EH (cell line): ENCODE data around the gene DST.

Source experiments
- DNase-seq: peaks from one replicate; pipeline ENCODE4 v3.0.0-alpha.2; 2015; ENCODE audit warnings: low read depth

DST gene

GRCh38 chr6:56642366-56643261 is at the start of gene DST:
TSS of gene DST (minus strand) at chr6:56642889.
- peak; percentile 95 for DNase-seq

DNA sequence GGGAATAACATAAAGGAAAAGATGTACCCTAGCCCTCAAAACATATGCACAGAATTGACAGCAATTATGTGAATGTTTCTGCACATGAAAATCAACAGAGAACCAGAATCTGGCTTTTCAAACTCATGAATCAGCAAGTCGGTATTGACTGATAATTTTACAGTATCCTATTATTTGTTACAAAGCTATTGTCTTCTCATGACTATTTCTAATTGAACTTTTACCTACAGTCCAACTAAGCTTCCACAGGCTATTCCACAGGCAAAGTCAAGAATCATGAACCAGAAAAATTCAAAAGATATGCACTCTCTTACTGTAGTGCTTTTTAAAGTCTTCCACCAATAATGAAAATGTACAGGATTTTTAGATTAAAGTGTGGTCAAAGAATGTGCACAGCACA is 49.1 kb upstream of the DST start:
- no peak for DNase-seq

DNA sequence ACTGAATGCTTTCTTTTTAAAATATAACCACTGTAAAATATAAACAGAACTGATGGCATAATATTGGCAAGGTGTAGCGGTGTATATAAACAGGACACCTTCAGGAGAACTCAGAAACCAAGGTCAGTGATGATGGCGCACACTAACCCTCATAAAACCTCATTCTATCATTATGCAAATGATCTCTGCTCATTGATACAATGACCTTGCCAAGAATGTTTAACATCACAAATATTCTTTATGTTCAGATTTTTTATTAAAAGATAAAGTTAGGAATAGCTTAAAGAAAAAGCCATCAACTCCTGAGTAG is 48.6 kb upstream of the DST start:
- no peak for DNase-seq

- peak; percentile 84 for DNase-seq
Measured at GRCh38 chr6:56690519-56691285, 48.0 kb upstream of the DST start.

- no peak for DNase-seq
Measured at GRCh38 chr6:56689663-56690062, 47.0 kb upstream of the DST start.

DNA sequence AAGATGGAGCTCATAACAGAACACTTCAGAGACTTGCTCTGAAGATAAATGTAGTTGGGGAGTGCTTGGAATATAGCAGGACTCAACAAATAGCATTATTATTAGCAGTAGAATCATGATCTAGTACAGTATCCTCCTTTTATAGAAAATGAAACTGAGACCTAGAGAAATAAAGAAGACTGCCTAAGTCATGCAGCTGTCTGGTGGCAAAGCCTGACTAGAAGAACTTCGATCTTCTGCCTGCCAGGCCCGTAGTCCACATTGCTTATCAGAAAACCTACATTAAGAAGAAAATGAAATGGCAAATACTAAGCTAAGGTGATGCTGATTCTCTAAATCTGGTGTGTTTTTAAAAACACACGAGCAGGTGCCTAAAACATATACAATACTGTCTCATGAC is 46.4 kb upstream of the DST start:
- no peak for DNase-seq

DNA sequence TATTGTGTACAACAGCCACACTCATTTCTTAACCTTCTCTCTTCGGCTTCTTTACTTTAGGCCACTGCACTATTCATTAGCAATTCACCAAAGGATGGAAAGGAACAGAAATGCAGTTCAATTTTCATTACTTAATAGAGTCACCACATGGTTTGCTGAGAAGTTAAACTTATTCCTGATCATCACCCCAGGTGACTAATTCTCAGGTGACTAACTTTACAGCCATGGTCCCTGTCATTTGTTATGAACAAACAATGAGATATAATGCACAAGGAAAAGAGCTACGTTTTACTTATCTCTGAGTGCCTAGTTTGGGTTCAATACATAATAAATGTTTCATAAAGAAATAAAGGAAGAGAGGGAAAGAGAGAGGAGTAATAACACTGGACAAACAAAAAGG is 45.8 kb upstream of the DST start:
- no peak for DNase-seq

DNA sequence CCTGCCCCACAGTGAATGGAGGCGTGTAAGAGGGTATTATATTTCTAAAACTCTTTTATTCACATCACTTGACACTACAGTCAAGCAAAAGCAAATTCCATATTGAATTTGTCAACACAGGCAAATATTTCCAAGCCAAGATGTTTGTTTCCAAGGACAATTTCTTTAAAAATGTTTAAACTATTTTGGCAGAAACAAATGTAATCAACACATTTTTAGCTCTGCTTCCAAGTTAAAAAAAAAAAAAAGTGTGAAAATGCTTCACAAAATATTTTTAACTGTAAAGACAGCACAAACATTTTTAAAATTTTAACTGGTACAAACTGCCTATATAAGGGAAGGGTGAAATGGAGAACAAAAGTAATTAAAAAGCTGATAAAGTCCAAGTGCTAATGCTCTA is 44.9 kb upstream of the DST start:
- DNase-seq: no peak

DNA sequence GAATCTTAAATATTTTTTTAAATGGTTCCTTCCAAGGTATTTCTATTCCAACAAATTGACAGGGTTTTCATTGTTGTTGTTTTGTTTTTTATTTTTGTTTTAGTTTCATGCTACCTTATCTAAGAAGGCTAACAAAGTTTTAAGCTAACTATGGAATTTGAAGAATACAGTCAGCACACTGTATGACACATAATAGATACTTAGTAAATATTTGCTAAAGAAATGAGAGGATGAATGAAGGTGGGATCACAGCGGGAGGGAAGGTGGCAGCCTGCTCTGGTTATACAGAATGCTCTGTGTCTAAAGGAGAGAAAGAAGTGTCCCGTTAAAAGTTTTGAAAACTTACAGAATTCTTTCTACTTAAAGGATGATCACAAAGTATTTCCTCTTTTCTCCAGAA is 43.7 kb upstream of the DST start:
- DNase-seq: no peak

- no peak for DNase-seq
Measured at GRCh38 chr6:56685994-56686393, 43.3 kb upstream of the DST start.

GRCh38 chr6:56685102-56685733 is 42.5 kb upstream of the DST start:
- DNase-seq: no peak

DNA sequence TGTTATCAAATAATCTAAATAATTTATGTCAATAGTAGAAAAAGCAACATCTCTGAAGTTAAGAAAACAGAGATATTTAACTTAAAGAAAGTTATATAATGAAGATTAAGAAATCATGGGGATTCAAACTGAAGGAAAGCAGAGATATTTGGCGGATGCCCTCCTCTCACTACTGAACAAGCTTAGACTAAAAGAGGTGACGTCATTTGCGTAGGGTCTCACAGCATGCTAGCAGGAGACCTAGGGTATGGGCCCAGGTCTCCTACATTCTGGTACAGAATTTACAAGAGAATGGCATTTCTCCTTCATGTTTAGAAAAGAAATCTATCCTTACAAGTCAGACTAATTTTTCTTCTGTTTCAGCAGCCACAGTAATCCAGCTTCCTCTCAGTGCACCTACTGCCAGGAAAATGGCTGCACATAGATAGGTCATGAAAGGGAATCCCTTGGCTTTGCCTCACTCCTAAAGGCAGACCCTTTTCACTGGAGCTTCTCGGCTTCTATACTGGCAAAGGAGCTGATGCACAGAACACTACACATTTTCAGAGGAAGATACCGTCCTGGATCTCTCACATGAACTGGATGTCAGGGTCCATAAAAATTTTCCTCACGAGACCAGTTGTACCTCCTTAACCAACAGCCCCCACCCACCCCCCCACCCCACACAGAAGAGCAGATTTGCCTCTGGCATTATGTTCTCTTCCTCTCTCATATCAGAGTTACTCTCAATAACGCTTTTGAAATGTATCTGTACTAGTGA is 41.8 kb upstream of the DST start:
- no peak for DNase-seq

- peak; percentile 94 for DNase-seq
Measured at GRCh38 chr6:56683882-56684281, 41.2 kb upstream of the DST start.

GRCh38 chr6:56682635-56683034 is 39.9 kb upstream of the DST start:
- no peak for DNase-seq

GRCh38 chr6:56677559-56677958 is 34.9 kb upstream of the DST start:
- peak; percentile 71 for DNase-seq

DNA sequence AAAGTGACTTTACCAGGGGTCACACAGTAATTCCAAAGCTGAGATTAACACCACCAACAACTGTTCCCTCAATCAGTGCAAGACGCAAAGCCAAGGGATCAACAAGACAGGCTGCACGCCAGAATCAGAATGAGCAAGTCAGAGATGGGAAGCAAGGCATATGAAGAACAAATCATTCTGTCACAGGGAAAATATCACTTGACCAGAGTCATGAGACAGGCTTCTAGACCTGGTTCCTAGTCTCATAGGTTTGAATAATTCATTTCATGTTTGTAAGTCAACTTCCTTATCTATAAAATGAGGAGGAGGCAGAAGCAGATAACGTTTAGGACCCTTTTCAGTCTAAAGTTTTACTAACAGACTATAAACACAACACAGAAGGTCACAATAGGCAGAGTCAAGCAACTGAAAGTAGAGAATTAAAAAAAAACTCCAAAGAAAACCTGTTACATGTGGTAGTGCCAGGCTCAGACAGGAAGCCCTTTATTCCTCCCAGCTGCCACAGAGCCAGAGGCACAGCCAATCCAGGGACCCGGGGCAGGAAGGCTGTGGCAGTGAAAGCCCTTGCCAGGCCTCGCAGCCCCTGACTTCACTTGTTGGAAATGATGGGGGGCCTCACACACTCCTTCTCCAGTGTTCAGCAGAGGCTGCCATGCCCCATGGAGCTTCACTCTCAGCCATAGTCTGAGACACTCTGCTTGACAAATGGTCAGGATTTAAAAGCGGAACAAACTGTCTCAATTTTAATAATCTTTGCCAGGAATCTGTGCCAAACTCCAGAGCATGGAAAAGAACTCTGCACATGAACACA is 29.2 kb upstream of the DST start:
- no peak for DNase-seq

GRCh38 chr6:56671160-56671559 is 28.5 kb upstream of the DST start:
- no peak for DNase-seq

GRCh38 chr6:56669041-56669440 is 26.4 kb upstream of the DST start:
- DNase-seq: no peak

GRCh38 chr6:56668158-56668557 is 25.5 kb upstream of the DST start:
- DNase-seq: no peak

- DNase-seq: no peak
Measured at GRCh38 chr6:56667336-56667735, 24.6 kb upstream of the DST start.

DNA sequence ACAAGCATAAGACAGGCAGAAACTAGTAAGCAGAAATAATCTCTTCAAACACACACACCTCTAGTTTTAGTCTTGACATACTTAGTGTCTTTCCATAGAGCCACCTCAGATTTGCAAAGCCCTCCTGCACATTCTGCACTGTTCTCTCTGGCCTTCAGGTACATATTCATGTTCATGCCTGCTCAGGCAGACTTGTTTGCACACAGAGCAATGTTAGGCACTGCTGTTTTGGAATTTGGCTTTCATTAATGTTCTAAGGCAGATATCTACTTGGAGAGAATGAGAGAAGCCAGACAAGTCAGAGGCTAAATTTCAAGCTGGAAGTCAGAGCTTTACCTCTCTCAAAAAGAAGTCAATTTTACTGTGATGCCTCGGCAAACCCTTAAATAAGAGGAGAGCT is 21.3 kb upstream of the DST start:
- DNase-seq: no peak

GRCh38 chr6:56663344-56663743 is 20.7 kb upstream of the DST start:
- no peak for DNase-seq
